ENCODE measurements around the gene SPATS2L.

SPATS2L gene

DNA sequence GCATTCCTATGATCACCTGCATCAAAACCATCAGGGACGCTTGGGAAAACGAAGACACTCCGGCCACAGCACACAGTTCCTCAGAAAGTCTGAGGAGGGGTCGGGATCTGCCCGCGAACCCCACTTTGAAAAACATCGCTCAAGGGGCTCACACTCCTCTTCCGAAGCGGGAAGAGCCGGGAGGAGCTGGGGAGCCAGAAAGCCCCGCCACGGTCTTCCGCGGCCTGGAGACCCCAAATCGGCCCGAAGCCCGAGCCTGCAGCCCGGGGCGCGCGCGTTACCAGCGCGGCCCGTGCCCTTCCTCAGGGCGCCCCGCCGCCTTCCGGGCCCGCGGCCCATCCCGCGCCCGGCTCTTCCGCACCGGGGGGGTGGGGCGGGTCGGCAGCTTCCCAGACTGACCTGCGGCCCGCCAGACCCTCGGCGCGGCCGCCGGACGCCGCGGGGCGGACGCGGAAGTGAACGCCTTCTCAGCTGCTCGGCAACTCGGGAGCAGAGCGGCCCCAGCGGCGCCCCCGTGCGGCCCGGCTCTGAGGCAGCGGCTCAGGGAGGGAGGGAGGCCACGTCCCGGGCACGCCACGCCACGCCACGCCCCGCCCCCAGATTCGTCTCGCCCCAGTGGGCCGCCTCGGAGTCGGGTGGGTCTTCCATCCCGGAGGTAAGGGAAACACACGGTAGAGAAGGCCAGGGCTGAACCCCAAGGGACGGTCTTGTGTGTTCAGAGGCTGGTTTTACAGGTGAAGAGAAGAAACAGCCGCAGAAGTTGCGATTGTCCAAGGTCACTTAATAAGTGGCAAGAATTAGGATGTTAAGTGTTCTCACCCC, 203.3 kb downstream of the SPATS2L start, which contains the start of gene KCTD18:
Gene KCTD18, minus strand, starts transcription at position 457 of the 822 bp plus-strand sequence. CDS start 3,052 bp downstream, outside the sequence.
- Histone ChIP-seq H3K4me3 (peak within 1 kb of the TSS; percentile 76 to 91 (median 84)), H3K36me3 (peaks cover 6 to 25% (median 15%) of the 10 kb centered on the region in 11 experiments; a peak in 19 of 22 replicates), H3K9me3 (replicated peaks in 1 of 11) (no peaks in the 10 kb centered on the region), H3K4me1 (peaks cover 8 to 18% (median 13%) of the 10 kb centered on the region in 10 experiments; a peak in 19 of 20 replicates), H3K4me2 (peak within 1 kb of the TSS; percentile 85 to 98 (median 95)), H3K9ac (peak within 1 kb of the TSS; percentile 88 to 97 (median 94)), H3K27me3 (no peaks in the 10 kb centered on the region), H4K20me1 (no peaks in the 10 kb centered on the region; a peak in 1 of 22 replicates), H3K27ac (peak within 1 kb of the TSS; percentile 83 to 94 (median 89))
- no peak for TF ChIP-seq Cebpa-rat (IDR thresholded peaks at IDR 0.05)

DNA sequence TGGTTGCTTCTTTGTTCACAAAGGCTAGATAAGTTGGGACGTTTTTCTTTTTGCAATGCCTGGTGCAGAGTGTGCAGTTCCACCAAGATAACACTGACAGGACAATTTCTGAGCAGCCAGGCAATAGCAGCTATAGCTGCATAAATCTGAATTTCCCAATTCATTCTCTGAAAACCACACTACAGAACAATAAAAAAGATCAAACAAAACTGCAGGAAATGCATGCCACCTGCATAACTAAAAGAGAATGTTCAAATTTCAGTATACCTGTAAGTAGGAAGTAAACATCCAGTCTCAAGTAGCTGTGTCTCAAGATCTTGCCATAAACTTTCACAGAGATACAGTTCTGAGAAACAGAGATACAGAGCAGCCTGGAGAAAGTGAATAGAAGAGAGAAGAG, 208.7 kb downstream of the SPATS2L start:
- Histone ChIP-seq H4K20me1 (no peaks in the 10 kb centered on the region), H3K4me3 (no peak overlapping the region), H3K27me3 (no peaks in the 10 kb centered on the region), H3K9ac (no peak overlapping the region), H3K4me1 (peaks cover 0 to 7% (median 2%) of the 10 kb centered on the region in 10 experiments; a peak in 8 of 20 replicates), H3K36me3 (no peaks in the 10 kb centered on the region), H3K9me3 (replicated peaks in 1 of 11) (peaks cover 5 to 18% (median 12%) of the 10 kb centered on the region in 11 experiments; a peak in 11 of 22 replicates), H3K4me2 (no peak overlapping the region), H3K27ac (no peak overlapping the region)
- no peak for TF ChIP-seq Cebpa-rat (IDR thresholded peaks at IDR 0.05)

DNA sequence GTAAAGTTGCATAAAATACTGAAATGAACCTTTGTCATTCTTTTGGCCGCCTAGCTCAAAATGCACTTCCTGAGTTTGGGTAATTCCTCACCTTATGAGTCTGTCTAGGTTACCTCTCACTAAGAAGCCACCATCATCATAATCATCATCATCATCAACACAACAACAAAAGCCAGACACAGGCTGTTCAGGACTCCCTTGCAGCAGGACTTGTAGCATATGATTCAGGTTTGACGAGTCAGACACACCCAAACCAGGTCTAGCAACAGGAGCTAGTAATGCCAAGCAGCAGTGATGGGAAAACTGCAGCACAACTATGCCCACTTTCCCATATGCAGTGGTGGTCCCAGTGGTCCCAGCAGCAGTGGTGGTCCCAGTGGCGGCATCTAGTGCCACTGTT, 216.7 kb downstream of the SPATS2L start:
- 0 out of 22 replicates have a peak, but pooled peaks cover 0 to 3% (median 0%) of the 10 kb centered on the region in 11 experiments for H4K20me1 ChIP-seq
- no peak for TF ChIP-seq Cebpa-rat (IDR thresholded peaks at IDR 0.05)
- no peak overlapping the region for H3K4me3 ChIP-seq
- no peaks in the 10 kb centered on the region for H3K9me3 ChIP-seq (replicated peaks in 1 of 11)
- no peak overlapping the region for H3K9ac ChIP-seq
- H3K36me3 ChIP-seq: no peaks in the 10 kb centered on the region
- H3K27ac ChIP-seq: no peak overlapping the region
- no peaks in the 10 kb centered on the region for H3K27me3 ChIP-seq
- H3K4me2 ChIP-seq: no peak overlapping the region
- peaks cover 17 to 24% (median 17%) of the 10 kb centered on the region in 10 experiments for H3K4me1 ChIP-seq

DNA sequence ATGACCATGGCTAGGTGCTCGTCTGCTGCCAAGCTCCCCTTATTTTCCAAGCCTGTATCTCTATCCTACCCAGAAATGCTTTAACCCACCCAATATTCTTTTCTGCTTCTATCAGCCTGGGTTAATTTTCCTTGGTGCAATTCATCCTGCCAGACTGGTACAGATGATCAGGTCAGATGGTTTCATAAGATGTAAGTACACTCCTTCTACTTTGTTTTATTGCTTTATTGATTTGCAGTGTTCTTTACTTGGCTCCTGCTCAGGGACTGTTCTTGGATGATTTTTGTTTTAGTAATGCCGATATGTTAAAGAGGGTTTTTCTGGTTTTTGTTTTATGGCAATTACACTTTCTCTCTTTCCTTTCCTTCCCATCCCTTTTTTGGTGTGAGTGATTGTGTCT, 217.1 kb downstream of the SPATS2L start:
- H3K4me3 ChIP-seq: no peak overlapping the region
- peaks cover 18 to 29% (median 21%) of the 10 kb centered on the region in 10 experiments for H3K4me1 ChIP-seq
- no peak overlapping the region for H3K27ac ChIP-seq
- H3K4me2 ChIP-seq: no peak overlapping the region
- no peaks in the 10 kb centered on the region for H3K9me3 ChIP-seq (replicated peaks in 1 of 11)
- TF ChIP-seq Cebpa-rat (IDR thresholded peaks at IDR 0.05): no peak
- H4K20me1 ChIP-seq: peaks cover 0 to 4% (median 0%) of the 10 kb centered on the region in 11 experiments; a peak in 1 of 22 replicates
- no peak overlapping the region for H3K9ac ChIP-seq
- no peaks in the 10 kb centered on the region for H3K36me3 ChIP-seq
- H3K27me3 ChIP-seq: no peaks in the 10 kb centered on the region

DNA sequence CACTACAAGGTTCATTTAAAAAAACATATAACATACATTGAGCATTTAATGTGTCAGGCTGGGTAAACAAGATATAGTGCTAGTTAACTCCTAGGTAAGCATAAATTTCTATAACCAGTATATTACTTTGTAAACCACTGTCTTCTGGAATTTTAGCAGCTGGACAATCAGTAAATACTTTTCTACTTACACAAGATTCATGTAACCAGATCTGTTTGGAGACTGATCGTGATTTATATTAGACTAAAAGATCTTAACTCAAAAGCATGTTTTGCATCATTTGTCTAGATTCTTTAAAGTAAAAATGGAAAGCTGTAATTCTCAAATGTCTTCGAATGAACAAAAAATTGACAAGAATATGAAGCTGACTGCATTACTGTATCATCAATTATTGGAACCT, 218.6 kb downstream of the SPATS2L start:
- H3K9ac ChIP-seq: no peak overlapping the region

DNA sequence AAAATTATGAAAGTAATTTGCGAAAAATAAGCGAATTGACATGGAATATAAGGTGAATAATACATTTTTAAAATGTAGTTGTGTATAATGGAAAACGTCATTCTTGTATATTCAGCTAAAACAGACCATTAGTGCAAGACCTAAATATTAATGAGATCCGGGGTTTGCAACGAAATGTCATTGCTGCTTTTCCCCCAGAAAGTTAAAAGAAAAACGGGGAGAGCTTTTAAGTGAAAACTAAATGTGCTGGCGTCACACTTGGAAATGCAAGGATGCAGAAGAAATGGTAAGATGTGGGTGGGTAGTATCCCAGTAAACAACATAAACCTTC, 219.0 kb downstream of the SPATS2L start:
- peak overlapping the region; percentile 58 to 93 (median 78) for H3K4me2 ChIP-seq
- H4K20me1 ChIP-seq: peaks cover 0 to 8% (median 0%) of the 10 kb centered on the region in 11 experiments; a peak in 2 of 22 replicates
- H3K4me3 ChIP-seq: peak overlapping the region; percentile 68 to 93 (median 84)
- H3K27ac ChIP-seq: peak overlapping the region in 10 of 11 experiments; percentile 31 to 94 (median 85); a peak in 18 of 22 replicates
- H3K27me3 ChIP-seq: no peaks in the 10 kb centered on the region
- peak overlapping the region; percentile 79 to 93 (median 88); a peak in 21 of 22 replicates for H3K9ac ChIP-seq
- TF ChIP-seq Cebpa-rat (IDR thresholded peaks at IDR 0.05): no peak
- H3K4me1 ChIP-seq: peaks cover 18 to 33% (median 22%) of the 10 kb centered on the region in 10 experiments
- H3K36me3 ChIP-seq: peaks cover 0 to 16% (median 0%) of the 10 kb centered on the region in 11 experiments; a peak in 3 of 22 replicates
- H3K9me3 ChIP-seq (replicated peaks in 1 of 11): no peaks in the 10 kb centered on the region

More for the DNA sequence above, 218.6 kb downstream of the SPATS2L start:
- TF ChIP-seq Cebpa-rat (IDR thresholded peaks at IDR 0.05): no peak
- peak overlapping the region in 8 of 10 experiments; percentile 68 to 93 (median 86); a peak in 10 of 20 replicates for H3K4me3 ChIP-seq
- H3K4me2 ChIP-seq: peak overlapping the region in 8 of 11 experiments; percentile 58 to 84 (median 75); a peak in 14 of 22 replicates
- peaks cover 0 to 11% (median 0%) of the 10 kb centered on the region in 11 experiments; a peak in 3 of 22 replicates for H3K36me3 ChIP-seq
- peaks cover 18 to 33% (median 22%) of the 10 kb centered on the region in 10 experiments for H3K4me1 ChIP-seq
- H3K9me3 ChIP-seq (replicated peaks in 1 of 11): no peaks in the 10 kb centered on the region
- peaks cover 0 to 6% (median 0%) of the 10 kb centered on the region in 11 experiments; a peak in 2 of 22 replicates for H4K20me1 ChIP-seq
- H3K27ac ChIP-seq: no peak overlapping the region
- no peaks in the 10 kb centered on the region for H3K27me3 ChIP-seq

DNA sequence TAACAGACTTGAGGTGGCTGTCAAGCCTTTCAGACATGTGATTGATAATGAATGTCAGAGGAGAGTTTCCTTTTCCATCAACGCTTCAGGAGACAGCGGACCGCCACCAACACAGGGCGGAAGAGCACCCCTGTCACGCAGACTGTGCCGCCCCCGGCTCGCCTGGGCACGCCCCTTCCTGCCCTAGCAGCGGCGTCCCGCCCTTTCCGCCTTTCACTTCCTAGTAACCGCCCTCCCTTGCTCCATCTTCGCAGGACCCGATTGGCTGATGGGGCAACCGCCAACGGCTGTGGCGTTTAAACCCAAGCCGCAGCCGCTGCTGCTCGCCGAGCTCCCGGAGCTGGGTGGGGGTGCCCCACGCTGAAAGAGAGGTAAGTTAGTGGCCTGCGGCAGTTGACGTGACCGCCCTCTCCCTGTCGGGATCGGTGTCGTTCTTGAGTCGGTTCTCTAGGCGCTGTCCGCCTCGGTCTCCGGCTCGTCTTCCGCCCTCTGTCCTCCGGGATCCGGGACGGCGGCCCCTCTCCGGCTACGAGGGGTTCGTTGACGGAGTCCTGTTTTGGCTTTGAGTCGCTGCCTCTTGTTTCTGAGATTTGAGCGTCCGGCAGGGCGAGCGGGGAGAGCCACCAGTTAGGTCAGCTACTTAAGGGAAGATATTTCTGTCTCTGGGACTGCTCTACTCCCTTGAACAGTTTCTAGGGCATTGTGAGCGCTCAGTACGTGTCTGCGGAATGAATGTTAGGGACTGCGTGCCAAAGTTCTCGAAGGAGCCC, 219.6 kb downstream of the SPATS2L start, which contains the start of gene SGO2:
Gene SGO2, plus strand, starts transcription at position 326 of the 770 bp plus-strand sequence. CDS start 6,769 bp downstream, outside the sequence.
- Histone ChIP-seq H3K27ac (peak within 1 kb of the TSS; percentile 15 to 94 (median 85); a peak in 21 of 22 replicates), H3K4me3 (peak within 1 kb of the TSS; percentile 68 to 93 (median 84)), H3K9ac (peak within 1 kb of the TSS; percentile 79 to 93 (median 88)), H3K9me3 (replicated peaks in 1 of 11) (no peaks in the 10 kb centered on the region), H3K27me3 (no peaks in the 10 kb centered on the region), H4K20me1 (peaks cover 0 to 9% (median 0%) of the 10 kb centered on the region in 11 experiments; a peak in 3 of 22 replicates), H3K36me3 (peaks cover 0 to 16% (median 0%) of the 10 kb centered on the region in 11 experiments; a peak in 5 of 22 replicates), H3K4me2 (peak within 1 kb of the TSS; percentile 80 to 96 (median 92)), H3K4me1 (peaks cover 18 to 33% (median 22%) of the 10 kb centered on the region in 10 experiments)
- TF ChIP-seq Cebpa-rat (IDR thresholded peaks at IDR 0.05): peak in 5 of 11 experiments; percentile 14 to 66 (median 44); a peak in 6 of 22 replicates

DNA sequence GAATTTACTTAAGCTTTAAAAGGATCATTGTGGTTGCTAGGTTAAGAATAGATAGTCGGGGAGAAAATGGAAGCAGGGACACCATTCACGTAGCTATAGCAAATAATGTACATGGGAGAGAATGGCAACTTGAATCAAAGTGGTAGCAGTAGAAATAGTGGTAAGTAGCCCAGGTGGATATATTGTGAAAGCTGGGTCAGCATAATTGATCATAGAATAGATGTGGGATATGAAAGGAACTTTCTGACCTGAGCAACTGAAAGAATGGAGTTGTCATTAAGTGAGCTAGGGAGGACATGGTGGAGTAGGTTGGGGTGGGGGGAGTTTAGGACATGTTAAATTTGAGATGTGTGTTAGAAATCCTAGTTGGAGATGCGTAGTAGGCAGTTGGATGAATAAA, 221.7 kb downstream of the SPATS2L start:
- H3K36me3 ChIP-seq: peaks cover 2 to 38% (median 18%) of the 10 kb centered on the region in 11 experiments; a peak in 20 of 22 replicates
- no peak overlapping the region for H3K4me3 ChIP-seq
- H3K9me3 ChIP-seq (replicated peaks in 1 of 11): no peaks in the 10 kb centered on the region
- no peak for TF ChIP-seq Cebpa-rat (IDR thresholded peaks at IDR 0.05)
- no peaks in the 10 kb centered on the region for H3K27me3 ChIP-seq
- H3K4me1 ChIP-seq: peaks cover 18 to 33% (median 23%) of the 10 kb centered on the region in 10 experiments
- peak overlapping the region in 10 of 11 experiments; percentile 80 to 96 (median 91); a peak in 19 of 22 replicates for H3K4me2 ChIP-seq
- no peak overlapping the region for H3K27ac ChIP-seq
- H3K9ac ChIP-seq: no peak overlapping the region
- H4K20me1 ChIP-seq: peaks cover 0 to 22% (median 3%) of the 10 kb centered on the region in 11 experiments; a peak in 4 of 22 replicates
